Spleen (tissue), 7 donors: ENCODE data around the gene MPPED2.

Experiments
- POLR2A ChIP-seq, 3 donors: fragments of 450-650 bp; IDR thresholded peaks; one replicate each; pipeline ENCODE4 v1.5.1; 2017; ENCODE audit warnings: antibody characterized with exemption in 3 of 3, mild to moderate bottlenecking in 1 of 3
- POLR2AphosphoS5 ChIP-seq, 3 donors: sonication (generic); formaldehyde crosslinking; IDR thresholded peaks; one replicate each; pipeline ENCODE4 v1.5.1; 2017; ENCODE audit warnings: antibody characterized with exemption in 3 of 3
- TF ChIP-seq, protein P1 (sequence below), 11 experiments: fragments of 200-600 bp in 7 of 11; fragments of 450-650 bp in 4 of 11; sonication (generic) in 4 of 11; IDR thresholded peaks in 8 of 11; conservative IDR thresholded peaks in 3 of 11; 1 replicate in 7 of 11; 2 replicates in 4 of 11; pipeline versions ENCODE4 v1.4.0 to v1.8.0; 2016 to 2021; ENCODE audit warnings: antibody characterized with exemption in 11 of 11, inconsistent platforms in 4 of 11, mild to moderate bottlenecking in 1 of 11
- donor health status: DM: no; HTN: no; CAD: no; lungs with moderate emphysema.
- donor health status: DM: no; HTN: no; CAD: no.
- donor health status: DM: no; HTN: no; CAD: no.

DNA sequence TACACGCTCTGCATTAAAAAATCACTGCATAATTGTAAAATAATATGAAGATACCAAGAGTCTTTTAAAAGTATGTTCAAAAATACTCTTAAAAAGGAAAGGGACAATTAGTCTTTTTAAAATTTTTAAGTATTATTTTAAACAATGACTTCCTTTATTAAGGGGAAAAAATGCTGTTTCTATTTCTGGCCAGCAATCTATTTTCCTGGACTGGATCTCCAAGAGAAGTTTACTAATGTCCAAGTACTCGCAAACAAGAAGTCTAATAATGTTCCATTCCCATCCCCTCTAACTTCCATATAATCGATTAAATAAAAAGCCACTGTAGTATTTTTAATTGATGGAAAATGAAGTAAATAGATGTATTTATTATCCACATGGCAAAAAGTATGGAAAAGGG, 123.7 kb downstream of the MPPED2 start:
- TF ChIP-seq, protein P1, sequence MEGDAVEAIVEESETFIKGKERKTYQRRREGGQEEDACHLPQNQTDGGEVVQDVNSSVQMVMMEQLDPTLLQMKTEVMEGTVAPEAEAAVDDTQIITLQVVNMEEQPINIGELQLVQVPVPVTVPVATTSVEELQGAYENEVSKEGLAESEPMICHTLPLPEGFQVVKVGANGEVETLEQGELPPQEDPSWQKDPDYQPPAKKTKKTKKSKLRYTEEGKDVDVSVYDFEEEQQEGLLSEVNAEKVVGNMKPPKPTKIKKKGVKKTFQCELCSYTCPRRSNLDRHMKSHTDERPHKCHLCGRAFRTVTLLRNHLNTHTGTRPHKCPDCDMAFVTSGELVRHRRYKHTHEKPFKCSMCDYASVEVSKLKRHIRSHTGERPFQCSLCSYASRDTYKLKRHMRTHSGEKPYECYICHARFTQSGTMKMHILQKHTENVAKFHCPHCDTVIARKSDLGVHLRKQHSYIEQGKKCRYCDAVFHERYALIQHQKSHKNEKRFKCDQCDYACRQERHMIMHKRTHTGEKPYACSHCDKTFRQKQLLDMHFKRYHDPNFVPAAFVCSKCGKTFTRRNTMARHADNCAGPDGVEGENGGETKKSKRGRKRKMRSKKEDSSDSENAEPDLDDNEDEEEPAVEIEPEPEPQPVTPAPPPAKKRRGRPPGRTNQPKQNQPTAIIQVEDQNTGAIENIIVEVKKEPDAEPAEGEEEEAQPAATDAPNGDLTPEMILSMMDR (IDR thresholded peaks at IDR 0.05 in 8 of 11, conservative IDR thresholded peaks at IDR 0.05 in 3 of 11): no peak
- TF ChIP-seq POLR2A (IDR thresholded peaks at IDR 0.05): no peak
- no peak for TF ChIP-seq POLR2AphosphoS5 (IDR thresholded peaks at IDR 0.05)
